Gastroesophageal sphincter (tissue), 3 donors: ENCODE data around the gene CDH6.

Source experiments
- CTCF ChIP-seq, 4 experiments: fragments of 200-600 bp in 2 of 4; fragments of 450-650 bp in 2 of 4; sonication (generic) in 1 of 4; IDR thresholded peaks; one replicate each; pipeline ENCODE4 v1.5.1; 2017 to 2019; ENCODE audit warnings: antibody characterized with exemption in 4 of 4, mild to moderate bottlenecking in 2 of 4, moderate library complexity in 2 of 4
- EP300 ChIP-seq: sonication (generic); formaldehyde crosslinking; IDR thresholded peaks from one replicate; pipeline ENCODE4 v1.6.1; 2017; ENCODE audit warnings: antibody characterized with exemption, mild to moderate bottlenecking

- no peak for TF ChIP-seq CTCF (IDR thresholded peaks at IDR 0.05)
- TF ChIP-seq EP300 = no peak
Observed at GRCh38 chr5:31366941-31367340, 173.5 kb downstream of the CDH6 start.
